ENCODE results near the gene SESTD1. TPM values are rescaled to one million over a fixed set of nuclear protein-coding genes. Genes with fewer than 3 reads are reported as not detected.

Gene SESTD1
- total RNA-seq, 2 experiments from 2014 or later = 3.2 to 21.4 TPM

- intact Hi-C loops (cut with micrococcal nuclease; ENCODE audit: unreplicated experiment) = no loop called here
- Histone ChIP-seq H3K4me3 (ENCODE audit: low read depth, low read length, poor library complexity, severe bottlenecking) (no peak overlapping the region), H3K4me2 (ENCODE audit: low read length) (no peak overlapping the region), H2AFZ (ENCODE audit: low read length) (no peak overlapping the region), H3K4me1 (ENCODE audit: insufficient read depth, low read length, poor library complexity, severe bottlenecking) (no peaks in the 10 kb centered on the region), H3K9me3 (ENCODE audit: low read length) (no peaks in the 10 kb centered on the region), H3K9me2 (ENCODE audit: insufficient read depth, low read length) (no peaks in the 10 kb centered on the region), H3K27ac (ENCODE audit: low read depth, low read length, poor library complexity, severe bottlenecking) (no peak overlapping the region), H4K20me1 (ENCODE audit: insufficient read depth, low read length) (no peaks in the 10 kb centered on the region), H3K36me3 (ENCODE audit: insufficient read depth, low read length) (no peaks in the 10 kb centered on the region), H3K79me2 (ENCODE audit: insufficient read depth, low read depth, low read length) (no peaks in the 10 kb centered on the region)
- ChIA-PET POLR2A (interaction anchor here (1.4 kb wide), 1 partner anchor 12 kb away, joined by 4 read pairs; no protein-coding TSS in a partner anchor), CTCF (ENCODE audit: unreplicated experiment) (no interaction called here)
- BruUV-seq (replicated peaks) = no TSS peak
- no peak for DNase-seq (ENCODE audit: low spot score)
- no peak for TF ChIP-seq CTCF (conservative IDR thresholded peaks at IDR 0.05; ENCODE audit: low read length)
- TF ChIP-seq EZH2phosphoT487 (IDR thresholded peaks at IDR 0.05; ENCODE audit: borderline replicate concordance, low read depth, low read length) = no peak
Observed at GRCh38 chr2:179174240-179174639, 90.4 kb downstream of the SESTD1 start.

GRCh38 chr2:179172894-179173293 lies 91.7 kb downstream of the SESTD1 start:
- no peak overlapping the region for H3K4me3 ChIP-seq (ENCODE audit: low read depth, low read length, poor library complexity, severe bottlenecking)
- H3K4me2 ChIP-seq (ENCODE audit: low read length) = no peak overlapping the region
- no peak overlapping the region for H2AFZ ChIP-seq (ENCODE audit: low read length)
- no peaks in the 10 kb centered on the region for H4K20me1 ChIP-seq (ENCODE audit: insufficient read depth, low read length)
- no peaks in the 10 kb centered on the region for H3K79me2 ChIP-seq (ENCODE audit: insufficient read depth, low read depth, low read length)
- no peaks in the 10 kb centered on the region for H3K9me3 ChIP-seq (ENCODE audit: low read length)
- intact Hi-C loops (cut with micrococcal nuclease; ENCODE audit: unreplicated experiment) = no loop called here
- H3K4me1 ChIP-seq (ENCODE audit: insufficient read depth, low read length, poor library complexity, severe bottlenecking) = no peaks in the 10 kb centered on the region
- DNase-seq (ENCODE audit: low spot score) = no peak
- no peak overlapping the region for H3K27ac ChIP-seq (ENCODE audit: low read depth, low read length, poor library complexity, severe bottlenecking)
- ChIA-PET CTCF (ENCODE audit: unreplicated experiment) (no interaction called here), POLR2A (interaction anchor here (0.5 to 1.4 kb wide), 4 partner anchors 9 to 20 kb away, joined by 3 to 4 read pairs (median 4); no protein-coding TSS in a partner anchor)
- TF ChIP-seq EZH2phosphoT487 (IDR thresholded peaks at IDR 0.05; ENCODE audit: borderline replicate concordance, low read depth, low read length) = no peak
- no peak for TF ChIP-seq CTCF (conservative IDR thresholded peaks at IDR 0.05; ENCODE audit: low read length)
- no peaks in the 10 kb centered on the region for H3K36me3 ChIP-seq (ENCODE audit: insufficient read depth, low read length)
- no TSS peak for BruUV-seq (replicated peaks)
- H3K9me2 ChIP-seq (ENCODE audit: insufficient read depth, low read length) = no peaks in the 10 kb centered on the region

- POLR2A ChIA-PET = interaction anchor here (1.2 kb wide), 1 partner anchor 10 kb away, joined by 3 read pairs; no protein-coding TSS in a partner anchor
- Histone ChIP-seq H3K4me1 (ENCODE audit: insufficient read depth, low read length, poor library complexity, severe bottlenecking) (no peaks in the 10 kb centered on the region), H3K4me3 (ENCODE audit: low read depth, low read length, poor library complexity, severe bottlenecking) (no peak overlapping the region), H3K9me2 (ENCODE audit: insufficient read depth, low read length) (no peaks in the 10 kb centered on the region), H3K36me3 (ENCODE audit: insufficient read depth, low read length) (no peaks in the 10 kb centered on the region), H2AFZ (ENCODE audit: low read length) (no peak overlapping the region), H3K9me3 (ENCODE audit: low read length) (no peaks in the 10 kb centered on the region), H4K20me1 (ENCODE audit: insufficient read depth, low read length) (no peaks in the 10 kb centered on the region), H3K4me2 (ENCODE audit: low read length) (no peak overlapping the region), H3K79me2 (ENCODE audit: insufficient read depth, low read depth, low read length) (no peaks in the 10 kb centered on the region), H3K27ac (ENCODE audit: low read depth, low read length, poor library complexity, severe bottlenecking) (no peak overlapping the region)
- CTCF ChIA-PET (ENCODE audit: unreplicated experiment) = no interaction called here
- intact Hi-C loops (cut with micrococcal nuclease; ENCODE audit: unreplicated experiment) = no loop called here
- no peak for DNase-seq (ENCODE audit: low spot score)
- TF ChIP-seq CTCF (conservative IDR thresholded peaks at IDR 0.05; ENCODE audit: low read length) = no peak
- TF ChIP-seq EZH2phosphoT487 (IDR thresholded peaks at IDR 0.05; ENCODE audit: borderline replicate concordance, low read depth, low read length) = no peak
- no TSS peak for BruUV-seq (replicated peaks)
Observed at GRCh38 chr2:179171371-179171770, 93.3 kb downstream of the SESTD1 start.
